ENCODE data around the gene ARID3A.

Gene ARID3A

DNA sequence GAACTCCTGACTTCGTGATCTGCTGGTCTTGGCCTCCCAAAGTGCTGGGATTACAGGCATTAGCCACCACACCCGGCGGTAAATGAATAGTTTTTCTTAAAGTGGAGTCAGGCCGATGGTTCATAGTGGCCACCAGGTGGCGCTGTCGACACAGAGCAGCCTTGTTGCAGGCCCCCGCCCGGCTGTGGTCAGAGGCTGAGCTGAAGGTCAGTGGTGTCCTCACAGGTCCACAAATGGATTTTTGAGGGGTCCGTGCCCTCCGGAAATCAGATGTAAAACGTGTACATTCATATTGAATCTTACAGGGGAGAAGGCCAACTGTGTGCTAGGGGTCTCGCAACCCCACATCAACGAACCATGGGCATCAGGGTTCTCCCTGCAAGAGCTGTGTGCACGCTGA, 44.9 kb downstream of the ARID3A start:
- H3K9ac ChIP-seq (ENCODE audit: low read length), result no peak overlapping the region
- no peaks in the 10 kb centered on the region for H3K79me2 ChIP-seq (ENCODE audit: low read length)
- no peak for TF ChIP-seq EZH2 (optimal IDR thresholded peaks at IDR 0.05; ENCODE audit: low read depth, low read length)
- TF ChIP-seq, protein P1, sequence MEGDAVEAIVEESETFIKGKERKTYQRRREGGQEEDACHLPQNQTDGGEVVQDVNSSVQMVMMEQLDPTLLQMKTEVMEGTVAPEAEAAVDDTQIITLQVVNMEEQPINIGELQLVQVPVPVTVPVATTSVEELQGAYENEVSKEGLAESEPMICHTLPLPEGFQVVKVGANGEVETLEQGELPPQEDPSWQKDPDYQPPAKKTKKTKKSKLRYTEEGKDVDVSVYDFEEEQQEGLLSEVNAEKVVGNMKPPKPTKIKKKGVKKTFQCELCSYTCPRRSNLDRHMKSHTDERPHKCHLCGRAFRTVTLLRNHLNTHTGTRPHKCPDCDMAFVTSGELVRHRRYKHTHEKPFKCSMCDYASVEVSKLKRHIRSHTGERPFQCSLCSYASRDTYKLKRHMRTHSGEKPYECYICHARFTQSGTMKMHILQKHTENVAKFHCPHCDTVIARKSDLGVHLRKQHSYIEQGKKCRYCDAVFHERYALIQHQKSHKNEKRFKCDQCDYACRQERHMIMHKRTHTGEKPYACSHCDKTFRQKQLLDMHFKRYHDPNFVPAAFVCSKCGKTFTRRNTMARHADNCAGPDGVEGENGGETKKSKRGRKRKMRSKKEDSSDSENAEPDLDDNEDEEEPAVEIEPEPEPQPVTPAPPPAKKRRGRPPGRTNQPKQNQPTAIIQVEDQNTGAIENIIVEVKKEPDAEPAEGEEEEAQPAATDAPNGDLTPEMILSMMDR (IDR thresholded peaks at IDR 0.05; ENCODE audit: low read length), result peak; percentile 67
- no peak for TF ChIP-seq EZH2phosphoT487 (IDR thresholded peaks at IDR 0.05; ENCODE audit: low read length)
- H3K27ac ChIP-seq (ENCODE audit: low read length), result no peak overlapping the region
- H3K9me2 ChIP-seq (replicated peaks; ENCODE audit: insufficient read depth, low read length), result no peaks in the 10 kb centered on the region
- H2AFZ ChIP-seq (ENCODE audit: low read length), result no peak overlapping the region
- H3K36me3 ChIP-seq (replicated peaks; ENCODE audit: insufficient read depth, low read length), result peaks cover 16% of the 10 kb centered on the region
- no peaks in the 10 kb centered on the region for H3K27me3 ChIP-seq (replicated peaks; ENCODE audit: insufficient read depth, low read length)
- no peak for DNase-seq
- no peak overlapping the region for H3K4me2 ChIP-seq (ENCODE audit: low read depth, low read length)
- no peaks in the 10 kb centered on the region for H3F3A ChIP-seq (ENCODE audit: insufficient read depth, low read length)
- H3K4me1 ChIP-seq (ENCODE audit: low read length), result no peaks in the 10 kb centered on the region
- no peak overlapping the region for H3K4me3 ChIP-seq (ENCODE audit: low read length)
- H3K9me3 ChIP-seq (replicated peaks; ENCODE audit: insufficient read depth, low read length), result no peaks in the 10 kb centered on the region
- no peaks in the 10 kb centered on the region for H4K20me1 ChIP-seq (ENCODE audit: insufficient read depth, low read length)

DNA sequence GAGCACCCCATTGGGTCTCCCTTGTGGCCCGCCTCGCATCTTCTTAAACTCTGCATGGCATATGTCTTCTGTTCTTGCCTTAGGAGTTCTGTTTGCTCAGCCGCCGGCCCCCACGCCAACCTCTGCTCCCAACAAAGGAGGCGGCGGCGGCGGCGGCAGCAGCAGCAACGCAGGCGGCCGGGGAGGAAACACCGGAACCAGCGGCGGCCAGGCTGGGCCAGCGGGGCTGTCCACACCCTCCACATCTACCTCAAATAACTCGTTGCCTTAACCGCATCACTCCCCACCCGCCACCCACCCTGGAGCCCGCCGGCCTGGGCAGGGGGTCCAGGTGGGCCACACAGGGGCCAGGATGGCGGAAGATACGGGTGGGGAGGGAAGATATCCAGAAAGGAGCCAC, 46.0 kb downstream of the ARID3A start:
- DNase-seq, result no peak
- no peaks in the 10 kb centered on the region for H3K9me3 ChIP-seq (replicated peaks; ENCODE audit: insufficient read depth, low read length)
- no peak overlapping the region for H3K9ac ChIP-seq (ENCODE audit: low read length)
- TF ChIP-seq, protein P1 (IDR thresholded peaks at IDR 0.05; ENCODE audit: low read length), result no peak
- TF ChIP-seq EZH2 (optimal IDR thresholded peaks at IDR 0.05; ENCODE audit: low read depth, low read length) (no peak), EZH2phosphoT487 (IDR thresholded peaks at IDR 0.05; ENCODE audit: low read length) (no peak)
- H3K27me3 ChIP-seq (replicated peaks; ENCODE audit: insufficient read depth, low read length), result no peaks in the 10 kb centered on the region
- peaks cover 16% of the 10 kb centered on the region for H3K36me3 ChIP-seq (replicated peaks; ENCODE audit: insufficient read depth, low read length)
- H3K4me2 ChIP-seq (ENCODE audit: low read depth, low read length), result no peak overlapping the region
- H3K4me3 ChIP-seq (ENCODE audit: low read length), result no peak overlapping the region
- no peaks in the 10 kb centered on the region for H3F3A ChIP-seq (ENCODE audit: insufficient read depth, low read length)
- H3K9me2 ChIP-seq (replicated peaks; ENCODE audit: insufficient read depth, low read length), result no peaks in the 10 kb centered on the region
- no peak overlapping the region for H3K27ac ChIP-seq (ENCODE audit: low read length)
- no peaks in the 10 kb centered on the region for H4K20me1 ChIP-seq (ENCODE audit: insufficient read depth, low read length)
- no peaks in the 10 kb centered on the region for H3K79me2 ChIP-seq (ENCODE audit: low read length)
- H3K4me1 ChIP-seq (ENCODE audit: low read length), result no peaks in the 10 kb centered on the region
- H2AFZ ChIP-seq (ENCODE audit: low read length), result no peak overlapping the region

DNA sequence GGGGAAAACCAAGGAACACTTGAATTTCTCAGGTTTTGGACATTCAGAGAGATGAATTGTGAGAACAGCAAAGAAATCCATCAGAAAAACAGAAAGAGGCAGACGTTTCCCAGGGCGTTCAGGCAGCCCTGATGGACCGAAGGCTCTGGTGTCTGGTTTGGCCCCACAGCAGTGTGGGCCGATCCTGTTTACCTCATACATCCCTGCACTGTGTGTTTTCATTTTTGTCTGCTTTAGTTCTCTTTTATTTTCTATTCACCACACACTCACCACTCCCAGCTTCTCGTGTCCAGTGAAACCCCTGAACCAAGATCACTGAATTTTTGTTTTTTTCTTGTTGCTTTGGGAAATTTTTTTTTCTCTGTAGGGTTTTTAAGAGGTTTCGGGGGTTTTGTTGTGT, 46.4 kb downstream of the ARID3A start:
- Histone ChIP-seq H4K20me1 (ENCODE audit: insufficient read depth, low read length) (no peaks in the 10 kb centered on the region), H2AFZ (ENCODE audit: low read length) (no peak overlapping the region), H3K4me2 (ENCODE audit: low read depth, low read length) (no peak overlapping the region), H3K4me3 (ENCODE audit: low read length) (no peak overlapping the region), H3K4me1 (ENCODE audit: low read length) (no peaks in the 10 kb centered on the region), H3K27ac (ENCODE audit: low read length) (no peak overlapping the region), H3K79me2 (ENCODE audit: low read length) (no peaks in the 10 kb centered on the region), H3F3A (ENCODE audit: insufficient read depth, low read length) (no peaks in the 10 kb centered on the region), H3K27me3 (replicated peaks; ENCODE audit: insufficient read depth, low read length) (no peaks in the 10 kb centered on the region), H3K9me2 (replicated peaks; ENCODE audit: insufficient read depth, low read length) (no peaks in the 10 kb centered on the region), H3K9me3 (replicated peaks; ENCODE audit: insufficient read depth, low read length) (no peaks in the 10 kb centered on the region), H3K36me3 (replicated peaks; ENCODE audit: insufficient read depth, low read length) (peaks cover 16% of the 10 kb centered on the region), H3K9ac (ENCODE audit: low read length) (no peak overlapping the region)
- no peak for DNase-seq
- no peak for TF ChIP-seq EZH2phosphoT487 (IDR thresholded peaks at IDR 0.05; ENCODE audit: low read length)
- TF ChIP-seq, protein P1 (IDR thresholded peaks at IDR 0.05; ENCODE audit: low read length), result no peak
- TF ChIP-seq EZH2 (optimal IDR thresholded peaks at IDR 0.05; ENCODE audit: low read depth, low read length), result no peak

Data from MM.1S (cell line).